OCI-LY1 (cell line): ENCODE results near the gene C10orf95.

Source experiments
- H2AFZ ChIP-seq: fragments of 200-600 bp; sonication (generic), shearing (Covaris generic); 2 replicates; pipeline ENCODE4 v1.6.0; 2014; ENCODE audit warnings: antibody characterized with exemption, mild to moderate bottlenecking, low read length
- H3F3A ChIP-seq: fragments of 200-600 bp; sonication (generic), shearing (Covaris generic); 2 replicates; pipeline ENCODE4 v1.6.0; 2014; ENCODE audit warnings: mild to moderate bottlenecking, antibody characterized with exemption, low read length, moderate library complexity; ENCODE audit not compliant: insufficient read depth
- H3K27ac ChIP-seq: fragments of 200-600 bp; sonication (generic); 2 replicates; pipeline ENCODE4 v1.5.1; 2014; ENCODE audit warnings: low read length, mixed run types, mild to moderate bottlenecking, low read depth; ENCODE audit not compliant: poor library complexity, severe bottlenecking
- H3K27me3 ChIP-seq: fragments of 200-600 bp; sonication (generic); 2 replicates; pipeline ENCODE4 v1.6.0; 2014; ENCODE audit warnings: antibody characterized with exemption, mild to moderate bottlenecking, low read length, moderate library complexity; ENCODE audit not compliant: insufficient read depth
- H3K36me3 ChIP-seq: fragments of 200-600 bp; sonication (generic); 2 replicates; pipeline ENCODE4 v1.6.1; 2014; ENCODE audit warnings: mild to moderate bottlenecking, antibody characterized with exemption, low read length, moderate library complexity, mixed read lengths; ENCODE audit not compliant: insufficient read depth
- H3K4me1 ChIP-seq: fragments of 200-600 bp; sonication (generic); 2 replicates; pipeline ENCODE4 v1.5.1; 2014; ENCODE audit warnings: mild to moderate bottlenecking, low read length, moderate library complexity; ENCODE audit not compliant: insufficient read depth, severe bottlenecking
- H3K4me2 ChIP-seq: fragments of 200-600 bp; sonication (generic), shearing (Covaris generic); 2 replicates; pipeline ENCODE4 v1.6.1; 2014; ENCODE audit warnings: low read length
- H3K4me3 ChIP-seq: fragments of 200-600 bp; sonication (generic); 2 replicates; pipeline ENCODE4 v1.5.1; 2014; ENCODE audit warnings: low read length, low read depth, mild to moderate bottlenecking, mixed read lengths; ENCODE audit not compliant: poor library complexity, severe bottlenecking
- H3K79me2 ChIP-seq: fragments of 200-600 bp; shearing (Covaris generic); 2 replicates; pipeline ENCODE4 v1.6.1; 2016; ENCODE audit warnings: mixed run types, low read length, mixed read lengths; ENCODE audit not compliant: insufficient read depth
- H3K9ac ChIP-seq: fragments of 200-600 bp; sonication (generic), shearing (Covaris generic); 2 replicates; pipeline ENCODE4 v1.6.1; 2014; ENCODE audit warnings: mild to moderate bottlenecking, low read length, mixed read lengths
- H3K9me2 ChIP-seq: fragments of 200-600 bp; sonication (generic), shearing (Covaris generic); 2 replicates; pipeline ENCODE4 v1.6.1; 2014; ENCODE audit warnings: low read depth, mild to moderate bottlenecking, low read length, mixed read lengths
- H3K9me3 ChIP-seq: fragments of 200-600 bp; shearing (Covaris generic); 2 replicates; pipeline ENCODE4 v1.6.1; 2014; ENCODE audit warnings: low read length, mixed read lengths
- H4K20me1 ChIP-seq: fragments of 200-600 bp; sonication (generic), shearing (Covaris generic); 2 replicates; pipeline ENCODE4 v1.6.0; 2016; ENCODE audit warnings: mild to moderate bottlenecking, low read length; ENCODE audit not compliant: insufficient read depth
- CTCF ChIP-seq: fragments of 200-600 bp; sonication (generic), shearing (Covaris generic); IDR thresholded peaks from 2 replicates; pipeline ENCODE4 v1.5.1; 2017; ENCODE audit warnings: mild to moderate bottlenecking, antibody characterized with exemption, low read length, moderate library complexity, mixed read lengths
- EZH2 ChIP-seq: fragments of 200-600 bp; sonication (generic), shearing (Covaris generic); IDR thresholded peaks from 2 replicates; pipeline ENCODE4 v1.8.0; 2017; ENCODE audit warnings: borderline replicate concordance, mixed run types, mild to moderate bottlenecking, antibody characterized with exemption, low read length, moderate library complexity, mixed read lengths

Gene C10orf95

GRCh38 chr10:102407425-102408130 lies 43.8 kb downstream of the C10orf95 start:
- Histone ChIP-seq H3K27ac (no peak overlapping the region), H3K4me1 (no peaks in the 10 kb centered on the region), H4K20me1 (no peaks in the 10 kb centered on the region), H3K4me3 (no peak overlapping the region), H2AFZ (no peak overlapping the region), H3K4me2 (no peak overlapping the region), H3K9me2 (no peaks in the 10 kb centered on the region), H3K27me3 (no peaks in the 10 kb centered on the region), H3F3A (no peaks in the 10 kb centered on the region), H3K9me3 (no peaks in the 10 kb centered on the region), H3K36me3 (no peaks in the 10 kb centered on the region; the same call in 1 of the 2 replicates), H3K79me2 (no peaks in the 10 kb centered on the region), H3K9ac (no peak overlapping the region)
- TF ChIP-seq EZH2 (no peak), CTCF (no peak)

GRCh38 chr10:102406815-102407214 lies 44.5 kb downstream of the C10orf95 start:
- Histone ChIP-seq H3K27ac (no peak overlapping the region), H3K9me3 (no peaks in the 10 kb centered on the region), H3K4me2 (no peak overlapping the region), H3K27me3 (no peaks in the 10 kb centered on the region), H3K79me2 (no peaks in the 10 kb centered on the region), H3K4me3 (no peak overlapping the region), H3K36me3 (no peaks in the 10 kb centered on the region; the same call in 1 of the 2 replicates), H3F3A (no peaks in the 10 kb centered on the region), H4K20me1 (no peaks in the 10 kb centered on the region), H2AFZ (no peak overlapping the region), H3K9me2 (no peaks in the 10 kb centered on the region), H3K4me1 (no peaks in the 10 kb centered on the region), H3K9ac (no peak overlapping the region)
- TF ChIP-seq CTCF (no peak), EZH2 (no peak)

GRCh38 chr10:102405632-102406031 lies 45.7 kb downstream of the C10orf95 start:
- Histone ChIP-seq H3K9ac (no peak overlapping the region), H3K36me3 (no peaks in the 10 kb centered on the region; the same call in 1 of the 2 replicates), H3K79me2 (no peaks in the 10 kb centered on the region), H2AFZ (no peak overlapping the region), H3K4me1 (no peaks in the 10 kb centered on the region), H3K9me2 (no peaks in the 10 kb centered on the region), H3K4me3 (no peak overlapping the region), H3K27ac (no peak overlapping the region), H4K20me1 (no peaks in the 10 kb centered on the region), H3K4me2 (no peak overlapping the region), H3F3A (no peaks in the 10 kb centered on the region), H3K27me3 (no peaks in the 10 kb centered on the region), H3K9me3 (no peaks in the 10 kb centered on the region)
- TF ChIP-seq CTCF (no peak), EZH2 (no peak)
